ENCODE measurements around the gene NEDD4.
A peak's percentile ranks its signal among the peaks of the same experiment; 100 is the strongest.
"Not testable (repeated sequence)": the region's sequence is repeated elsewhere in the genome, so short reads cannot be mapped to it uniquely, and the experiment has no call there.

Gene NEDD4

DNA sequence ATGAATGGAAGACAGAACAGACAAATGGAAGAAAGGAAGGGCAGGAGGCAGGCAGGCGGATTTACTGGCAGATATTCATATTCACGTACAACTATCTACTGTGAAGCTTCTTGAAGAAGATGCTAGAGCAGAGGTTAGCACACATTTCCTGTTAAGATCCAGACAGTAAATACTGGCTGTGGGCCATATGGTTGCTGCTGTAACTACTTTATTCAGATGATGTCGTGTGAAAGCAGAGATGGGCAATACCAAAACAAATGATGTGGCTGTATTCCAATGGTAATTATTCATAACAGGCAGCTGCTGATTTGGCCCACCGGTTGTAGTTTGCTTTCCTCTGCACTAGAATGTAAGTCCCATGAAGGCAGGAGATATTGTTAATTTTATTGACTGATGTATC, 134.8 kb downstream of the NEDD4 start:
- no peak overlapping the region for H3K4me3 ChIP-seq (ENCODE audit: low read depth, low read length)
- DNase-seq (ENCODE audit: low read depth) = peak; percentile 30

DNA sequence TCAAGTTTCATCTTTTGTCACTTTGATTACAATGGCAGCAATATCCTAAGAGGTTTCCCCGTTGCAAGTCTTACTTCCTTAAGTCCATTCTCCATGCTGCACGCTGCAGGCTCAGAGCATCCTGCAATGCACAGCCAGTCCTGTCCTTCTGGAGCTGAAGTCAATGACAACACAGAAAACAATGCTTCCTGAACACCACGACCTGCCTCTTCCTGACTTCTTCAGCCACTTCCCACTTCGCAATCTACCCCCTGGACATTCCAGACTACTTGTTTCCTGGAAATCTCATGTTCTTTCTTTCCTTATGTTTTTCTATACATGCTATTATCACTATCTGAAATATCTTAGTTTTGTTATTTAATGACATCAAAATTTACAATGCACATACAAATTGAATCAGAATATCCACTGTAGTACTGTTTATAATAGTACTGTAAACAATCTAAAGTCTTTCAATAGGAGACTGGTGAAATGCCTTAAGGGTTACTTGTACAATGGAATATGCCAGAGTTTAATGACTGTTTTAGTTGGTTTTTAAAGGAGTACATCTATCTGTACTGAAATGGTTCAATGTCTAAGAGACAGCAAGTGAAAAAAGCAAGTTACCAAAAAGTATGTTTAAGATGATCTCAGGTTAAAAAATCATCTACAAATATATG, 136.8 kb downstream of the NEDD4 start:
- peak; percentile 28 for DNase-seq (ENCODE audit: low read depth)
- H3K4me3 ChIP-seq (ENCODE audit: low read depth, low read length) = no peak overlapping the region

DNA sequence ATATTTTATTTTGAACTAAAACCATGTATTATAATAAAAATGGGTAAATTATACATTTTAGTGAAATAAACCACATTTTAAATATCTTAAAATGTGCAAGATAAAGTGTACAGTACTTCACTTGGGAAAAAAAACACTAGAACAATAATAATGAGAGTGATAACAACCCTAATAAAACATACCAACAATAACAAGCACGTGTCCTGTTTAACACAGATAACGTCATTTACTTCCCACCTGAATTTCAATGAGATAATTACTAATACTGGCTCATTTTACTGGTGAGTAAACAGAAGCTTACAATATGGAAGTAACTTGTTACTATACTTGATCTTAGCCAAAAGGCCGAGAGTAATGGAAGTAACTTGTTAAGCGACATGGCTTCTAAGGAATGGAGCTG, 140.3 kb downstream of the NEDD4 start:
- no peak overlapping the region for H3K4me3 ChIP-seq (ENCODE audit: low read depth, low read length)
- no peak for DNase-seq (ENCODE audit: low read depth)

DNA sequence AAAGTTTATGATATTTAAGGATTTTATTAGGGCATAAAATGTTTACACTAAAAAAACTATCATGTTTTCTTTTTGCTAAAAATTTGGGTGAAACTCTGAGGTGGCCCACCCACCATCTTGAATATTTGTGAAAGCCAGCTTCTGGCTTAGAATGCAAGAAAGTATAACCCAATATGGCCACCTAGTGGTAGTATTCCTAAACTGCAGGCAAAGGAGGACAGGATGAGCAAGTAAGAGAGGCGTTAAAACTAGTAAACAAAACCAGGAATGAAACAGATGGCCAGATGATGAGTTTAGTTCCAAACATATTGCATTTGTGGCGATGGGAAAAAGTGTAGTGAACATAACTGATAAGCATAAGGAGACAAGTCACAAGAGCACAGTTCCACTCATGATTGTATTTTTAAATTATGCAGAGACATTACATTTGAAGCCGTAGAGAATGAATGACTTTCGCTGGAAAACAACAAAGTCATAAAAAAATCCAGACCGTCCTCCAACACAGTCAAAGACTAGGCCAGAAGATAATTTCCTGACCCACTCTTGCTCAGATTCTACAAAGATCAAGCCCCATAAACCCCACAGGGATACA, 147.2 kb downstream of the NEDD4 start:
- no peak overlapping the region for H3K4me3 ChIP-seq (ENCODE audit: low read depth, low read length)
- peak; percentile 45 for DNase-seq (ENCODE audit: low read depth)

DNA sequence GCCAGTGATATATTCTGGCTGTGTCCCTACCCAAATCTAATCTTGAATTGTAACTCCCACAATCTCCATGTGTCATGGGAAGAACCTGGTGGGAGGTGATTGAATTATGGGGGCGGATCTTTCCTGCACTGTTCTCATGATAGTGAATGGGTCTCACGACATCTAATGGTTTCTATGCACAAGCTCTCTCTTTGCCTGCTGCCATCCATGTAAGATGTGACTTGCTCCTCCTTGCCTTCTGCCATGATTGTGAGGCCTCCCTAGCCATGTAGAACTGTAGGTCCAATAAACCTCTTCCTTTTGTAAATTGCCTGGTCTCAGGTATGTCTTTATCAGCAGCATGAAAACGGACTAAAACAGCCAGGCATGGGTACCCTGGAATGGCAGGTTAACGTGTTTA, 150.5 kb downstream of the NEDD4 start:
- DNase-seq (ENCODE audit: low read depth); H3K4me3 ChIP-seq (ENCODE audit: low read depth, low read length): not testable (repeated sequence)

DNA sequence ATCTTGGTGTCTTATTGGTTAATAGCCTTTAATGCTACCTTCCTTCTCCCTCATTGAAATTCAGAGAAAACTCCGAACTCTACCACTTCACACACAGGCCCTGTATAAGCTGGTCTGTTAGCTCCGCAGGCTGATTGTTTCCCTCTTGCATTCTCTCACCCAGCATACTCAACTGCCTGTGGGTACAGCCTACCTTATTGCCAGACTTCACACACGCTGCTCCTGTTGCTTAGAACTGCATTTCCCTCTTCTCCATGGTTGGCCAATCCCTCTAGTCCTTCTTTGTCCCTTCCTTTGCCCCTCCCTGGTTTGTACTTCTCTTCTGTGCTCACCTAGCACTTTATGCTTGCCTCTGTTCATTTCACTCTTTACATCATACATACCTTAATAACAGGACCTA, 157.5 kb downstream of the NEDD4 start:
- no peak overlapping the region for H3K4me3 ChIP-seq (ENCODE audit: low read depth, low read length)
- no peak for DNase-seq (ENCODE audit: low read depth)

DNA sequence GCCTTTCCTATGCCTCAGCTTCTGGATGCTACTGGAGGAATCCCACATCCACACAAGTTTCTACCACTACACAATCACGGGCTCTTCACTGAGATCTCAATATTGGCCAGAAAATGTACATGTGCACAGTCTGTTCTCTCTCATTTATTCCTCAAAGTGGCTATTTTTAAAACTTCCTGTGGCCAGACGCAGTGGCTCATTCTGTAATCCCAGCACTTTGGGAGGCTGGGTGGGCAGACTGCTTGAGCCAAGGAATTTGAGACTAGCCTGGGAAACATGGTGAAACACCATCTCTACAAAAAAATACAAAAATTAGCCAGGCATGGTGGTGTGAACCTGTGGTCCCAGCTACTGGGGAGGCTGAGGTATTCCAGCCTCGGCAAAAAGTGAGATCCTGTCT, 159.1 kb downstream of the NEDD4 start:
- no peak overlapping the region for H3K4me3 ChIP-seq (ENCODE audit: low read depth, low read length)
- no peak for DNase-seq (ENCODE audit: low read depth)

DNA sequence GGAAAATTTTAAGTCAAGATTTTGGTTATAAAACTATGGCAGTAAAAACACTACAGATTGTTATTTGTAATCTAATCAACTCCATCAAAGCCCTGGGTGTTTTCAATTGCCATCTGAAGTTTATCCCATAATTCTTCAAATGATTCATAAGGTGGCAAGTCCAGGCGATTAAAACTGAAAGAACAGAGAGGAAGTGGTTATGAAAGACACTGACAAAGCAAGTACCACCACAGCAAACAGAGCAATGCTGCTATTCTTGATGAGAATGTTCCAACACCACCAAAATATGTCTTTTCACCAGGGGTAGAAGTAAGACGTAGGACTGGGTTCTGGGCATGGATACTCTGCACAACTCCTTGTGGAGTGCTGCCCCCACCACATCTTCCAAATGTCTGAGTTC, 163.6 kb downstream of the NEDD4 start:
- DNase-seq (ENCODE audit: low read depth) = no peak
- no peak overlapping the region for H3K4me3 ChIP-seq (ENCODE audit: low read depth, low read length)

DNA sequence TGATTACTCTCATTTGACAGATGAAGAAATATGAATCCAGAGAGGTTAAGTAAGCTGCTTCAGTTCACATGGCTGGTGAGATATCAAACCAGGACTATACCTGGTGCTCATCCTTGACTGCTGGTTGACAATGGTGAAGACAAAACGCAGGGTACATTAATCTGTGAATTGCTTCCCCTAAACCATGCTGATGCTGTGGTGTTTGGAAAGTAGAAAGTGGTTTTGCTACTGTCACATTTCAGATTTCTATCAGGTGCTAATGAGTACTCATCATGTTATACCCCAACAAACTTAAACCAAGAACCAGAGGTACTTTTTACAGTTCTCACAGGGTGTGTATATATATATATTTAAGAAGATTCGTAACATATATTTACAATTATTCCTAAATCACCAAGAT, 165.5 kb downstream of the NEDD4 start:
- no peak for DNase-seq (ENCODE audit: low read depth)
- H3K4me3 ChIP-seq (ENCODE audit: low read depth, low read length) = no peak overlapping the region

DNA sequence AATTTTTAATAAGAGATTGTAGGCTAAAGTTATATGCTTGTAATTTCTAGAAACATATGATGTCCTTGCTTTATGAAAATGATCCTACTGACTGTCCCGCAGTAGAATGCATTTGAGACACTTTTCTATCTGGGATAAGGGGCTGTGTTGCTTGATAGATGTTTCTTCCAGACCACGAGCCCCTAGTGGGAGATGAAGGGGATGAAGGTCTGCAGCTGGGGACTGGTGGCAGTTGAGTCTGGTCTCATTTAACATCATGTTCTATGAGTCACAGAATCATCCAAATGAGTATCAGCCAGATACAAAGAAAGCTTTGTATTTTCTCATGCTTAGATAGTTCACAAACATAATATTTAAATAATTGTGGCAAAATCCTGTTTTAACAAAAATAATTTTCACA, 166.2 kb downstream of the NEDD4 start:
- DNase-seq (ENCODE audit: low read depth) = no peak
- no peak overlapping the region for H3K4me3 ChIP-seq (ENCODE audit: low read depth, low read length)

DNA sequence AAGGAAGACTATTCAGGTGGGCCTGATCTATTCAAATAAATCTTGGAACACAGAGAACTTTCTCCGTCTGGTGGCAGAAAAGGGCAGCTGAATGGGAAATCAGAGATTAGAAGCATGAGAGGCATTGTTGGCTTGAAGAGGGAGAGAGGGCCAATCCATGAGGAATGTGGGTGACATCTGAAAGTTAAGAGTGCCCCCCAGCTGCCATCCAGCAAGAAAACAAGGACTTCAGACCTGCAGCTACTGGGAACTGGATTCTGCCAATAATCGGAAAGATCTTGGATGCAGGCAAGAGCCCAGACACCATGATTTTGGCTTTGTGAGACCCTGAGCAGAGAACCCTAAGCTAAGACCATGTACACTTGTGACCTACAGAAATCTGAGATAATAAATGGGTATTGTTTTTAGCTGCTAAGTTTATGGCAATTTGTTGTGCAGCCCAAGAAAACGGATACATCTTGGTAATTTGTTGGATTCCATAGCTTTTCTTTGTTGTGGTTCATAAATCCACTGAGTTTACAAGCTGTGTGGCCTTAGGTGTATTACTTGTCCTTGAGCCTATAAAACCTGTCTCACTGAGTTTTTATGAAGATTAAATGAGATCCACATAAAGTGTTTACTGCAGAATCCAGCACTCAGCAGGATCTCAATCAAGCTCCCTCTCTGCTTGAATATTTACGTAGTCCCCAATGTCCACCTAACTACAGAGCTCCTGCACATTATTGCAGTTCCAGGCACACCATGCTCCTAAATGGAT, 168.4 kb downstream of the NEDD4 start:
- H3K4me3 ChIP-seq (ENCODE audit: low read depth, low read length) = no peak overlapping the region
- no peak for DNase-seq (ENCODE audit: low read depth)

DNA sequence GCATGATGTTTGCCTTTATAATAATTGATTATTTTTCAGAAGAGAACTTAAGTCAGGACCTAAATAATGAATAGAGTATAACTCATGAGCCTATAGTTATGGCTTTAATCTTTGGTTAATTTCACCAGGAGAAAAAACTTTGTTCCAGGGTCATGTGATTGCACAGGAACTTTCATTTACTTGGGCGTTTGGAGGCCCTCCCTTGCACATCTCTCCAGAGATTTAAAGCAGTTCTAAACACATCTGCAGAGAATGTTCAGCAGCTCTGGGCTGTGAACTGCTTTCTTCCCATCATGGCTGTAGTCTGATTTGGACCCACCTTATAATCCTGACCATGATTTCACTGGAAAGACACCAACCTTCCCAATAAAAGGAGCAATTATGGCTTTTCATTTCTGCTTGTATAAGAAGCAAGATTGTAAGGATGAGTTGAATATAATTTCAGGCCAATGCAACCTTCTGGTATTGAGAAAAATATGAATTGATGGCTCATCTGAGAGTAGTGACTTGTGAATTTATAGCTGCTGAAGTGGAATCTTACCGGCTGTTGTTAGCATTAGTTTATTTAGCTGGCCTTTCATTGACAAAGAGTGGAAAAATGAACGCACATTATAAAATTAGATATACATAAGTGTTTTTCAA, 169.6 kb downstream of the NEDD4 start:
- no peak overlapping the region for H3K4me3 ChIP-seq (ENCODE audit: low read depth, low read length)
- DNase-seq (ENCODE audit: low read depth) = peak; percentile 35

DNA sequence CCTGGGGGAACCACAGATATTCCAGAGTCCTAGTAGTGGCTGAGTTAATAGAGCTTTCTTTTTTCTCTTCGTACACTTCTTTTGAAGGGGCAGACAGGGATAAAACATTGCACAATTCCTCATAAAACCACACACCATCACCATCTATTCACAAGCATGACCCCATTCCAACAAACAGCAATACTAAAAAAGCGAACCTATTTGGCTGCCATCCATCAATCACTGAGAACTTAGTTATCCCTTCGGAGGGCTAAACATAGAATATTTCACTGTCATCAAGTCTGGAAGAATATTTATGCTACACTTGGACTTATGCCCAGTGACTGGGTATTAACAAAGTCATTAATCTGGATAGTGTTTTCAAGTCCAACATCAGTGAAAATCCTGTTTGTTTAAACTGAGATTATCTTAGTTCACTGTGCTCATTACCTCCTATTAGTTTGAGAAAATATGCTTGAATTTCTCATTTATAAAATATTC, 170.2 kb downstream of the NEDD4 start:
- no peak overlapping the region for H3K4me3 ChIP-seq (ENCODE audit: low read depth, low read length)
- DNase-seq (ENCODE audit: low read depth) = peak; percentile 92

DNA sequence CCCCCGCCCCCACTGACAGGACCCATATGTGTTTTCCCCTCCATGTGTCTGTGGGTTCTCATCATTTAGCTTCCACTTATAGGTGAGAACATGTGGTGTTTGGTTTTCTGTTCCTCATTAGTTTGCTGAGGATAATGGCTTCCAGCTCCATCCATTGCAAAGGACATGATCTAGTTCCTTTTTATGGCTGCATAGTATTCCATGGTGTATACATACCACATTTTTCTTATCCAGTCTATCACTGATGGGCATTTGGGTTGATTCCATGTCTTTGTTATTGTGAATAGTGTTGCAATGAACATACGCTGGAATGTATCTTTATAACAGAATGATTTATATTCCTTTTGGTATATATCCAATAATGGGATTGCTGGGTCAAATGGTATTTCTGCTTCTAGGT, 171.7 kb downstream of the NEDD4 start:
- not testable (repeated sequence) for DNase-seq (ENCODE audit: low read depth); H3K4me3 ChIP-seq (ENCODE audit: low read depth, low read length)

DNA sequence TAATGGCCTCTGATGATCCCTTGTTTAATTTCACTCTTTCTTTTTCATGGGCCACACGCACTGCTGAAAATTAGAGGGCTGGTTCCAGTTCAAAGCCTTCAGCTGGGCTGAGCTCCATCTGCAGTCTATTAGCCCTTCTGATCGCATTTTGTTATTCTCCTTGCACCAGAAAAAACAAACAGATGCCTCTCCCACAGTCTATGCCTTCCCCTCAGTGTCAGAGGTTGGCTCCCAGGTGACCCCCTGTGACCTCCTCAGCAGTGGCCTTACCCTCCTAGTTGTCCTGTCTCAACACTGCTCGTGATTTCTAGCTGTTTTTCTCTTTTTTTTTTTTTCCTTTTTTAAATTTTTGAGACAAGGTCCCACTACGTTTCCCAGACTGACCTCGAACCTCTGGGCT, 173.4 kb downstream of the NEDD4 start:
- no peak overlapping the region for H3K4me3 ChIP-seq (ENCODE audit: low read depth, low read length)
- no peak for DNase-seq (ENCODE audit: low read depth)

DNA sequence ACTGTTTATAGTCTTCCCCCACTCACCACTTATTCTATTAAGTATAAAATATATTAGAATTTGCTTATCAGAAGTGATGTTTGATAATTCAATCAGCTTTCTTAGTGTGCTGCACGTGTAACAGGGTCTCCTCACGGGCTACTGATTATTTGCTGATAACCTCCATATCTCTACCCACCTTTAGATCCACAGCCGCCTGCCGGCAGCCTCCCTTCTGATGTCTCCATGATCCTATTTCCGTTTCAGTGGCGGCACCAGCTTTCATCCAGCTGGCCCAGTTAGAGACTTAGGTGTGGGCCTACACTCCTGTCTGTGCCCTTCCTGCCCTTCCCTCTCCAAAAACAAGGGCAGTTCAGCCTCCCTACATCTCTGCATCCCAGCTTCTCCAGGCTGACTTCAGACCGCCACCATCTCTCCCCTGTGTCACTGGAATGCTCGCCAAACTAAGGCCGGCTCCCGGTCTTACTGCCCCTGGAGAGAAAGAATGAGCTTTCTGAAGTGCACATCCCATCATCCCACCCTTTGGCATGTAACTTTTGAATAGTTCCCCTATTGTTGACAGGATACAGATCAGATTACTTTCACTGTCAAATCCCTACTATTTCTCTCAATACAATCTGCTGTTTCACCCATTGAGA, 173.9 kb downstream of the NEDD4 start:
- H3K4me3 ChIP-seq (ENCODE audit: low read depth, low read length) = no peak overlapping the region
- no peak for DNase-seq (ENCODE audit: low read depth)

DNA sequence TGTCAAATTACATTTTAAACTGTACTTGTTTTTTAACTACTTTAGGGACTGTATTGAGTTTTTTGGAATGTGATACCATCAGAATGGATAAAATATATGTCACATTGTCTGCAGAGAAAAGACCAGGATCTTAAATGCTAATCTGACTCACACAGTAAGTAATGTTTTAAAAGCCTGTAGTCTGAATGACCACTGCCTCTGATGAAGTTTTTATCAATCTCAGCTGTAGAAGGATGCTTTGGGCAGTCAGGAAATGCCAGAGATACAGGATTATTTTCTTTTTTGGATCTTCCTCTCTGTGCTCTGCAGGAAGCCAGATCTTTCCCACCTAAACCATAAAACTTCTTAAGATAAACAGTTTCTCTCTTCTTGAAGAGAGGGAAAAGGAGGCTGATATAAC, 177.4 kb downstream of the NEDD4 start:
- no peak overlapping the region for H3K4me3 ChIP-seq (ENCODE audit: low read depth, low read length)
- DNase-seq (ENCODE audit: low read depth) = no peak

DNA sequence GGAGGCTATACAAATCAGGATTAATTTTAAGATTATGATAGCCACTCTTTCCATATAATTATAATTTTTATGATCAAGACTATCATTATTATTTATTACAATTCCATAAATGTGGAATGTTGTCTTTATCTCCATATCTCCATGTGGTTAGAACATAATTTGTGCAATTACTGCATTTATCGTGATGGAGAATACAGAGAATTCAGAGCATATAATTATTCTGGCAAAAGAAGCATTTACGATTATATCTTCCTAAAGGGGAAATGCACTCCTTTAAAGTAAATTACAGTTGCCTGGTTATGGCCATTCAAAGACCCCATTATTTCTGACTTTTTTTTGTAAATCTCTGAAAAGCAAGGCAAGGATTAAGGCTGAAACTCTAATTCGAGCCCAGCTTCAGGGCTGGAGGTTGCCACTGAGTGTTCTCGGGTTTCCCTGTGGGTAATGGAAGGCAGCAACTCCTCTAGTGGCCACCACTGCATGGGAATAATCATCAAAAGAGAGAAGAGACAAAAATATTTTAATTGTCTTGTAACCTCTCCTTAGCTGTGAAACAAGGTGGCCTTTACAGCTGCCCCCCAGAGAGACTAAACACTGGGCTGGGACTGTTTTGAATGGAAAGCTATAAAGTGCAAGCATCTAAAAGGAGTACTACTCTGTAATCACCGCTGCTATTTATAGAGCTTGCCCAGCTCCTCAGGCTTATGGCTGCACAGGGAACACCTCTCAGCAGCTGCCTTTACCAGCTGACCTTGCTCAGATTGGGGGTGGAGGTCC, 190.6 kb downstream of the NEDD4 start:
- H3K4me3 ChIP-seq (ENCODE audit: low read depth, low read length) = no peak overlapping the region
- DNase-seq (ENCODE audit: low read depth) = no peak

DNA sequence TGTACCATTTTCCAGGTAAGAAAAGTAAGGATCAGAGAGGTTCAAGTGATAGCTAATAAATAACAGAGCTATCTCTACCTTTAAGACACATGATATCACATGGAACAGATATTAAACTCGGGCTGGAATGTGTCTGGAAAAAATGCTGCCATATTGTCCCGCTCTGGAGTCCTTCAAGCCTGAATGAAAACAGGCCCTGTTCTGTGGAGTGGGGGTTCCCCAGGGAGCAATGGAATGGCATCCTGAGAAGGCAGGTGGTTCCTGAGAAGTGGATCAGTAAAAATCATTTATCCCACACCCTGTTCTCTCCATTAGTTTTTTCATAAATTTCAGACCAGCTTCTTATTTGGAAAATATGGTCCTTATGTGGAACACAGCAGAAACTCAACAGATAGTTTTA, 193.2 kb downstream of the NEDD4 start:
- H3K4me3 ChIP-seq (ENCODE audit: low read depth, low read length) = no peak overlapping the region

More for the DNA sequence above, 193.2 kb downstream of the NEDD4 start:
- DNase-seq (ENCODE audit: low read depth) = no peak
